Brain microvascular endothelial cell (primary cell): ENCODE measurements around the gene WDR82.

Experiments used
- DNase-seq: peaks from one replicate; pipeline ENCODE4 v3.0.0-alpha.2; 2020
- H3K27ac ChIP-seq: fragments of 250-450 bp; sonication (Bioruptor Pico); 2 replicates; pipeline ENCODE4 v1.5.1; 2020; ENCODE audit warnings: mild to moderate bottlenecking, moderate library complexity
- H3K27me3 ChIP-seq: fragments of 250-450 bp; sonication (Bioruptor Pico); replicated peaks from 2 replicates; pipeline ENCODE4 v1.5.1; 2020; ENCODE audit warnings: mild to moderate bottlenecking
- H3K36me3 ChIP-seq: fragments of 250-450 bp; sonication (Bioruptor Pico); replicated peaks from 2 replicates; pipeline ENCODE4 v1.5.1; 2020; ENCODE audit warnings: mild to moderate bottlenecking
- H3K4me3 ChIP-seq: 2 replicates; pipeline ENCODE4 v1.5.1; 2011; ENCODE audit warnings: low read depth, mild to moderate bottlenecking, control low read depth, low read length, moderate library complexity
- in situ Hi-C: cut with HindIII; loops from 2 replicates; pipeline ENCODE4 v1.10.0; 2017; ENCODE audit warnings: low sequenced_read_pairs, low pct_ligation_motif_present
- TF ChIP-seq, protein P1 (sequence below): IDR thresholded peaks from 2 replicates; pipeline ENCODE4 v1.5.1; 2011; ENCODE audit warnings: low read depth, mild to moderate bottlenecking, moderate library complexity, low read length, control low read depth, inconsistent platforms; ENCODE audit errors: missing control alignments

The WDR82 gene

DNA sequence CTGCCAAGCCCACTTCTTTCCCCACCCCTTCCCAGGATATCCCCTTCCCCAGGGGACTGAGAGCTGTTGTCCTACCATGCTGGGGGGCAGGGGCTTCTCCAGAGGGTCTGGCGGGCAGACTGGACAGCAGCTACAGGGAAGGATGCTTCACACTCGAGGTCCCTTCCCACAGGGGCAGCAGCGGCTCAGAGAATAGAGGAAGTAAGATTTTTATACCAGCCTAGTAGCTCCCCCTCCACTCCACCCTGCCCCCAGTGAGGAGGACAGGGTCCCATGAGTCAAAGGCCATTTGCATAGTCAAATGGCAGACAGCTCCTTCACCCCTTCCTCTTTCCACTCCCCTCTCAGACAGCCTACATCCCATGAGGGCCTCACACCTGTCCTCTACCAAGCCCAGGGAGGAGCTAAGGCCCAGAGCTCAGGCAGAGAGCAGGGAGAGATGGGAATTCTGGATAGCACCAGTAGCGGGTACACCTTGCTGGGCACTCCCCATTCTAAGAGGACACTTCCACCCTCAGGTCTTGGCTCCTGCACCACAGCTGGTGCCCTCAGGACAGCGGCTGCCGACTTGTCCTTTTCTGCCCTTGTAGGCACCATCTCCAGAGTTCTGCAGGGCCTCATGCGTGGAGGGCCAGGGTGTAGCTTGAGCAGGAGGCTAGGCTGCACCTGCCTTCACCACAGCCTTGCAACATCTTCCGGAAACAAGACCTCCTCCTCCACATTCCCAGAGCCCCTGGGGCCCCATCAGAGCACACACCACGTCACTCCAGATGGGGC, 52.8 kb downstream of the WDR82 start, which contains the start of gene TLR9:
TLR9 (minus strand) TSS at position 194 of the 777 bp plus-strand sequence; CDS start at position 78, 116 bp downstream.
- Histone ChIP-seq H3K36me3 (peaks cover 21% of the 10 kb centered on the region), H3K27me3 (no peaks in the 10 kb centered on the region), H3K27ac (no peak within 1 kb of the TSS), H3K4me3 (no peak within 1 kb of the TSS)
- TF ChIP-seq, protein P1, sequence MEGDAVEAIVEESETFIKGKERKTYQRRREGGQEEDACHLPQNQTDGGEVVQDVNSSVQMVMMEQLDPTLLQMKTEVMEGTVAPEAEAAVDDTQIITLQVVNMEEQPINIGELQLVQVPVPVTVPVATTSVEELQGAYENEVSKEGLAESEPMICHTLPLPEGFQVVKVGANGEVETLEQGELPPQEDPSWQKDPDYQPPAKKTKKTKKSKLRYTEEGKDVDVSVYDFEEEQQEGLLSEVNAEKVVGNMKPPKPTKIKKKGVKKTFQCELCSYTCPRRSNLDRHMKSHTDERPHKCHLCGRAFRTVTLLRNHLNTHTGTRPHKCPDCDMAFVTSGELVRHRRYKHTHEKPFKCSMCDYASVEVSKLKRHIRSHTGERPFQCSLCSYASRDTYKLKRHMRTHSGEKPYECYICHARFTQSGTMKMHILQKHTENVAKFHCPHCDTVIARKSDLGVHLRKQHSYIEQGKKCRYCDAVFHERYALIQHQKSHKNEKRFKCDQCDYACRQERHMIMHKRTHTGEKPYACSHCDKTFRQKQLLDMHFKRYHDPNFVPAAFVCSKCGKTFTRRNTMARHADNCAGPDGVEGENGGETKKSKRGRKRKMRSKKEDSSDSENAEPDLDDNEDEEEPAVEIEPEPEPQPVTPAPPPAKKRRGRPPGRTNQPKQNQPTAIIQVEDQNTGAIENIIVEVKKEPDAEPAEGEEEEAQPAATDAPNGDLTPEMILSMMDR, result no peak
- no peak for DNase-seq
- in situ Hi-C loops, result no loop called here

DNA sequence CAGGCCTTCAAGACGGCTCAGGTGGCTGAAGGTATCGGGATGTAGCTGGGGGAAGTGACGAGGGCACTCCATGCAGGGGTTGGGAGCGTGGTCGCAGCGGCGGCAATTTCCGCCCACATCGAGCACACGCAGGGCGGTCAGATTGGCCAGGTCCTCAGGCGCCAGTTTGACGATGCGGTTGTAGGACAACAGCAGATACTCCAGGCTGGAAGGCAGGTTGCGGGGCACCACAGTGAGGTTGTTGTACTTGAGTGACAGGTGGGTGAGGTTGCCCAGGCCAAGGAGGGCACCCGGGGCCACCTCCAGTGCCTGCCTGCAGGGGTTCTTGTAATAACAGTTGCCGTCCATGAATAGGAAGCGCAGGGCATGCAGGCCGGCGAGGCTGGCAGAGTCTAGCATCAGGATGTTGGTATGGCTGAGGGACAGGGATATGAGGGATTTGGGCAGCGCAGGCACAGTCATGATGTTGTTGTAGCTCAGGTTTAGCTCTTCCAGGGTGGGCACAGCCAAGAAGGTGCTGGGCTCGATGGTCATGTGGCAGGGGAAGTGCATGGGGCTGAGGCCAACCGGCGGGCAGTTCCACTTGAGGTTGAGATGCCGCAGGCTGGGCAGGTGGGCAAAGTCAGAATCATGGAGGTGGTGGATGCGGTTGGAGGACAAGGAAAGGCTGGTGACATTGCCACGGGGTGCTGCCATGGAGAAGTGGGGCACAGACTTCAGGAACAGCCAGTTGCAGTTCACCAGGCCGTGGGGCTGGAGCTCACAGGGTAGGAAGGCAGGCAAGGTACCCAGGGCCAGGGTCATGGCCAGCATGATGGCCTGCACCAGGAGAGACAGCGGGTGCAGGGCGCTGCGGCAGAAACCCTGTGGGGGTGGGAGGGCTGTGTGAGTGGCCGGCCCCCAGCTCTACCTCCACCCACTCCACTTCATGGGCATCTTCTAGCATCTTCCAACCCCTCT, 54.7 kb downstream of the WDR82 start:
- H3K27me3 ChIP-seq, result no peaks in the 10 kb centered on the region
- H3K4me3 ChIP-seq, result no peak overlapping the region
- no peak overlapping the region for H3K27ac ChIP-seq
- in situ Hi-C loops, result no loop called here
- peaks cover 2% of the 10 kb centered on the region for H3K36me3 ChIP-seq
- TF ChIP-seq, protein P1, result no peak
- DNase-seq, result no peak

- no peak overlapping the region for H3K27ac ChIP-seq
Measured at GRCh38 chr3:52222319-52223221, 55.9 kb downstream of the WDR82 start.

DNA sequence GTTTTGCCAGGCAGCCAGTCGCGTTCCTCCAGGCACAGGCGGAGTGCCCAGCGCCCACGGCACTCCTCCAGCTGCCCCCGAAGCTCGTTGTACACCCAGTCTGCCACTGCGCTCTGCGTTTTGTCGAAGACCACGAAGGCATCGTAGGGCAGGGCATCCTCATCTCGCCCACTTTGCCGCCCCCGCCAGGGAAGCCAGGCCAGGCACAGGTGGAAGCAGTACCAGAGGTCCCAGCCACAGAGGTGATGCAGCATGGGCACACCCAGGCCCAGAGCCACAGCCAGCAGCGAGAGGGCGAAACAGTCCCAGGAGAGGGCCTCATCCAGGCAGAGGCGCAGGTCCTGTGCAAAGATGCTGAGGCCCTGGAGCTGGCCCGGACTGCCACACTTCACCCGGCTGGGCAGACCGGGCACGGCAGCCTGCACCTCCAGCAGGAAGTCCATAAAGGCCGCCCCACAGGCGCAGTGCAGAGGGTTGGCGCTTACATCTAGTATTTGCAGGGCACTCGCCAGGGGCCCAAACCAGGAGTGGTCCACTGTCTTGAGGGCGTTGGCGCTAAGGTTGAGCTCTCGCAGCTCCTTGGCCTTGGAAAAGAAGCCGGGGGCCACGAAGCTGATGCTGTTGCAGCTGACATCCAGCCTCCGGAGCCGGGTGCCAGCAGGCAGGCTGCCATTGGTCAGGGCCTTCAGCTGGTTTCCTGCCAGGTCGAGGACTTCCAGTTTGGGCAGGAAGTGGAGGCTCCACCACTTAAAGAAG, 56.7 kb downstream of the WDR82 start:
- Histone ChIP-seq H3K4me3 (no peak overlapping the region), H3K27me3 (no peaks in the 10 kb centered on the region), H3K36me3 (no peaks in the 10 kb centered on the region), H3K27ac (no peak overlapping the region)
- in situ Hi-C loops, result no loop called here
- TF ChIP-seq, protein P1, result no peak
- DNase-seq, result no peak

More at GRCh38 chr3:52222319-52223221, 55.9 kb downstream of the WDR82 start:
- in situ Hi-C loops, result no loop called here
- TF ChIP-seq, protein P1, result no peak
- no peak for DNase-seq
- Histone ChIP-seq H3K27me3 (no peaks in the 10 kb centered on the region), H3K36me3 (no peaks in the 10 kb centered on the region), H3K4me3 (no peak overlapping the region)

DNA sequence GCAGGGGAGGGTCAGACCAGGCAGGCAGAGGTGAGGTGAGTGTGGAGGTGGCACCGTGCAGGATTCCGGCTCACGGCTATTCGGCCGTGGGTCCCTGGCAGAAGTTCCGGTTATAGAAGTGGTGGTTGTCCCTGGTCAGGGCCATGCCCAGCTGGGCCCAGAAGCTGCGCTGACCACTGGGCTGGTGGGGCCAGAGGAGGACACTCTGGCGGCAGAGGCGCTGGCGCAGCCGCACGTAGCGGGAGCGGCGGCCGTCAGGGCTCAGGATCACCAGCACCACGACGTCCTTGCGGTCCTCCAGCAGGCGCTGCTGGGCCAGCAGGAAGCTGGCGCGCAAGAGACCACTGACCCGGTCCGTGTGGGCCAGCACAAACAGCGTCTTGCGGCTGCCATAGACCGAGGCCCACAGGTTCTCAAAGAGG, 57.3 kb downstream of the WDR82 start:
- Histone ChIP-seq H3K27me3 (no peaks in the 10 kb centered on the region), H3K36me3 (no peaks in the 10 kb centered on the region), H3K4me3 (no peak overlapping the region), H3K27ac (no peak overlapping the region)
- no peak for DNase-seq
- in situ Hi-C loops, result no loop called here
- TF ChIP-seq, protein P1, result no peak
